Mucosa of descending colon (tissue), 3 donors: ENCODE data around the gene IL1RL1. TPM values are rescaled to one million over a fixed set of nuclear protein-coding genes. Genes with fewer than 3 reads are reported as not detected.

Source experiments
- ATAC-seq: fragments of 200-7000 bp; cut with Tn5 transposase; one replicate; pipeline ENCODE4 v1.9.1; 2020; ENCODE audit warnings: mild to moderate bottlenecking, moderate library complexity
- DNase-seq, 3 donors: peaks; one replicate each; pipeline ENCODE4 v3.0.0-alpha.2; 2020
- H3K36me3 ChIP-seq: fragments of 200-600 bp; one replicate; pipeline ENCODE4 v1.8.0; 2021; ENCODE audit warnings: low read depth, mild to moderate bottlenecking
- H3K4me1 ChIP-seq: fragments of 200-600 bp; one replicate; pipeline ENCODE4 v1.8.0; 2021; ENCODE audit warnings: low read depth, mild to moderate bottlenecking
- H3K4me3 ChIP-seq: fragments of 200-600 bp; one replicate; pipeline ENCODE4 v1.8.0; 2021; ENCODE audit warnings: mild to moderate bottlenecking
- H3K9me3 ChIP-seq: fragments of 200-600 bp; one replicate; pipeline ENCODE4 v1.8.0; 2021; ENCODE audit warnings: mild to moderate bottlenecking
- CTCF ChIP-seq: fragments of 200-600 bp; IDR thresholded peaks from one replicate; pipeline ENCODE4 v1.8.0; 2022; ENCODE audit warnings: antibody characterized with exemption, mild to moderate bottlenecking
- intact Hi-C, 2 donors: fragments of 100-400 bp; cut with DNase I in 1 of 2; cut with micrococcal nuclease in 1 of 2; formaldehyde crosslinking; loops; one replicate each; pipeline versions ENCODE4 v1.11.0 to v1.11.1; 2022; cut with DNase I, micrococcal nuclease
- total RNA-seq, 3 donors: library from RNA; stranded (reverse); fragmentation: NEBNext Ultra II Directional in 2 of 3; extraction: Animal tissue kit (Norgen Biotek cat#: 25700) in 2 of 3; gene quantifications; one replicate each; pipeline versions ENCODE4 v1.2.1 to v1.2.4, GENCODE V29; 2021 to 2023
- donor health status: DM: no; HTN: no; CAD: no; lungs with moderate emphysema.
- donor health status: DM: no; HTN: no; CAD: no.
- donor health status: DM: no; HTN: yes; CAD: no.

Gene IL1RL1
- total RNA-seq, 3 donors from 2014 or later: 0.93 to 7.1 (median 5.9) TPM

- ATAC-seq: no peak
- intact Hi-C loops: no loop called here
- H3K4me3 ChIP-seq: no peak overlapping the region
- no peaks in the 10 kb centered on the region for H3K36me3 ChIP-seq
- no peaks in the 10 kb centered on the region for H3K9me3 ChIP-seq
- no peaks in the 10 kb centered on the region for H3K4me1 ChIP-seq
- no peak for DNase-seq
- TF ChIP-seq CTCF: no peak
Measured at GRCh38 chr2:102277202-102277700, 34.1 kb upstream of the IL1RL1 start.

GRCh38 chr2:102278720-102279390 is 32.5 kb upstream of the IL1RL1 start:
- DNase-seq (no peak), ATAC-seq (no peak)
- Histone ChIP-seq H3K4me1 (no peaks in the 10 kb centered on the region), H3K4me3 (no peak overlapping the region), H3K36me3 (no peaks in the 10 kb centered on the region), H3K9me3 (no peaks in the 10 kb centered on the region)
- no peak for TF ChIP-seq CTCF
- intact Hi-C loops: no loop called here

GRCh38 chr2:102279391-102279735 is 32.0 kb upstream of the IL1RL1 start:
- H3K36me3 ChIP-seq: no peaks in the 10 kb centered on the region
- H3K9me3 ChIP-seq: no peaks in the 10 kb centered on the region
- H3K4me3 ChIP-seq: no peak overlapping the region
- intact Hi-C loops: no loop called here
- no peaks in the 10 kb centered on the region for H3K4me1 ChIP-seq
- no peak for TF ChIP-seq CTCF
- no peak for ATAC-seq
- no peak for DNase-seq

GRCh38 chr2:102282678-102283091 is 28.7 kb upstream of the IL1RL1 start:
- H3K9me3 ChIP-seq: no peaks in the 10 kb centered on the region
- ATAC-seq: no peak

GRCh38 chr2:102283996-102284395 is 27.4 kb upstream of the IL1RL1 start:
- ATAC-seq (no peak), DNase-seq (no peak)
- intact Hi-C loops: no loop called here
- H3K4me1 ChIP-seq: no peaks in the 10 kb centered on the region
- no peak for TF ChIP-seq CTCF
- H3K4me3 ChIP-seq: no peak overlapping the region
- no peaks in the 10 kb centered on the region for H3K36me3 ChIP-seq
- no peaks in the 10 kb centered on the region for H3K9me3 ChIP-seq

More at GRCh38 chr2:102282678-102283091, 28.7 kb upstream of the IL1RL1 start:
- no peak for TF ChIP-seq CTCF
- intact Hi-C loops: no loop called here
- Histone ChIP-seq H3K4me3 (no peak overlapping the region), H3K36me3 (no peaks in the 10 kb centered on the region), H3K4me1 (no peaks in the 10 kb centered on the region)
- DNase-seq: no peak

- Histone ChIP-seq H3K4me1 (no peaks in the 10 kb centered on the region), H3K4me3 (no peak overlapping the region), H3K9me3 (no peaks in the 10 kb centered on the region), H3K36me3 (no peaks in the 10 kb centered on the region)
- no peak for TF ChIP-seq CTCF
- intact Hi-C loops: no loop called here
- ATAC-seq: no peak
- no peak for DNase-seq
Measured at GRCh38 chr2:102284611-102285010, 26.8 kb upstream of the IL1RL1 start.
